Measurements from ENCODE around the gene OTOG.

DNA sequence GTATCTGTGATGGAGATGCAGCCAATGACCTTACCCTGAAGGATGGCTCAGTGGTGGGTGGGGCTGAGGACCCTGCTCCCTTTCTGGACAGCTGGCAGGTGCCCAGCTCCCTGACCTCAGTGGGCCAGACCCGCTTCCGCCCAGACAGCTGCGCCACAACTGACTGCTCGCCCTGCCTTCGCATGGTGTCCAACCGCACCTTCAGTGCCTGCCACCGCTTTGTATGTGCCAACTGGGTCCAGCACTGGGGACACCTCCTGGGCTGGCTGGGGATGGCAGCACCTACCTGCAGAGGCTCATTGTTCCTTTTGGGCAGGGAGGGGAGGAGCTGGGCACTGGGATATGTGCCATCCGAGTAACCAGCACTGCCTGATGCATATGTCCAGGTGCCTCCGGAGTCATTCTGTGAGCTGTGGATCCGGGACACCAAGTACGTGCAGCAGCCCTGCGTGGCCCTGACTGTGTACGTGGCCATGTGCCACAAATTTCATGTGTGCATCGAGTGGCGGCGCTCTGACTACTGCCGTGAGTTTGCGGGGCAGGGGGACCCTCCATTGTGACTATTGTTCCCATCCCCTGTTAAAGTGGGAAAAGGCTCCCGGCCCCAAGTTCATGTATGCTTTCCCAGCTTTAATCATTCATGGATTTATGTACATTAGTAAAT is 84.8 kb downstream of the OTOG start:
- TF ChIP-seq, protein P1, sequence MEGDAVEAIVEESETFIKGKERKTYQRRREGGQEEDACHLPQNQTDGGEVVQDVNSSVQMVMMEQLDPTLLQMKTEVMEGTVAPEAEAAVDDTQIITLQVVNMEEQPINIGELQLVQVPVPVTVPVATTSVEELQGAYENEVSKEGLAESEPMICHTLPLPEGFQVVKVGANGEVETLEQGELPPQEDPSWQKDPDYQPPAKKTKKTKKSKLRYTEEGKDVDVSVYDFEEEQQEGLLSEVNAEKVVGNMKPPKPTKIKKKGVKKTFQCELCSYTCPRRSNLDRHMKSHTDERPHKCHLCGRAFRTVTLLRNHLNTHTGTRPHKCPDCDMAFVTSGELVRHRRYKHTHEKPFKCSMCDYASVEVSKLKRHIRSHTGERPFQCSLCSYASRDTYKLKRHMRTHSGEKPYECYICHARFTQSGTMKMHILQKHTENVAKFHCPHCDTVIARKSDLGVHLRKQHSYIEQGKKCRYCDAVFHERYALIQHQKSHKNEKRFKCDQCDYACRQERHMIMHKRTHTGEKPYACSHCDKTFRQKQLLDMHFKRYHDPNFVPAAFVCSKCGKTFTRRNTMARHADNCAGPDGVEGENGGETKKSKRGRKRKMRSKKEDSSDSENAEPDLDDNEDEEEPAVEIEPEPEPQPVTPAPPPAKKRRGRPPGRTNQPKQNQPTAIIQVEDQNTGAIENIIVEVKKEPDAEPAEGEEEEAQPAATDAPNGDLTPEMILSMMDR (IDR thresholded peaks at IDR 0.05) = no peak
- TF ChIP-seq POLR2AphosphoS5 (IDR thresholded peaks at IDR 0.05; ENCODE audit: insufficient read depth in 1 of 2, low read depth in 1 of 2) (no peak), POLR2A (IDR thresholded peaks at IDR 0.05) (no peak)

Measured in vagina (tissue), 2 donors.